SK-N-SH treated with all-trans-retinoic acid at 6 μM for 48 hours (cell line): ENCODE data around the gene SAMD13.

Source experiments
- BACH2 ChIP-seq: fragments of 250-450 bp; sonication (Bioruptor Pico); IDR thresholded peaks from 2 replicates; pipeline ENCODE4 v1.9.0; 2021; ENCODE audit warnings: mild to moderate bottlenecking, borderline replicate concordance
- CSRNP3 ChIP-seq: fragments of 250-450 bp; sonication (Bioruptor Pico); IDR thresholded peaks from 2 replicates; pipeline ENCODE4 v1.5.1; 2021; ENCODE audit warnings: mild to moderate bottlenecking, moderate library complexity
- PATZ1 ChIP-seq: fragments of 250-450 bp; sonication (Bioruptor Pico); IDR thresholded peaks from 2 replicates; pipeline ENCODE4 v1.8.0; 2020; ENCODE audit warnings: mild to moderate bottlenecking, moderate library complexity, borderline replicate concordance
- PPARA ChIP-seq: fragments of 250-450 bp; sonication (Bioruptor Pico); IDR thresholded peaks from 2 replicates; pipeline ENCODE4 v1.5.0; 2020; ENCODE audit warnings: mild to moderate bottlenecking, borderline replicate concordance
- TOX ChIP-seq: fragments of 250-450 bp; sonication (Bioruptor Pico); IDR thresholded peaks from 2 replicates; pipeline ENCODE4 v1.8.0; 2021; ENCODE audit warnings: mild to moderate bottlenecking, moderate library complexity, borderline replicate concordance
- ZFP30 ChIP-seq: fragments of 450-650 bp; formaldehyde crosslinking; IDR thresholded peaks from 2 replicates; pipeline ENCODE4 v1.5.0; 2022; ENCODE audit warnings: mild to moderate bottlenecking, moderate library complexity
- ZNF565 ChIP-seq: fragments of 450-650 bp; formaldehyde crosslinking; conservative IDR thresholded peaks from 2 replicates; pipeline ENCODE4 v1.5.0; 2020; ENCODE audit warnings: low read depth, mild to moderate bottlenecking, moderate library complexity

GRCh38 chr1:84283381-84283780 is 18.1 kb upstream of the SAMD13 start:
- no peak for TF ChIP-seq PATZ1 (CRISPR knock-in tag)
- TF ChIP-seq CSRNP3 (CRISPR knock-in tag) = no peak
- no peak for TF ChIP-seq PPARA (CRISPR knock-in tag)
- no peak for TF ChIP-seq ZNF565
- TF ChIP-seq ZFP30 (CRISPR knock-in tag) = no peak
- no peak for TF ChIP-seq TOX (CRISPR knock-in tag)
- TF ChIP-seq BACH2 (CRISPR knock-in tag) = no peak
